Measurements from ENCODE around the gene TMEM42. TPM values are rescaled to one million over a fixed set of nuclear protein-coding genes. Genes with fewer than 3 reads are reported as not detected.
A peak's percentile ranks its signal among the peaks of the same experiment; 100 is the strongest.

Gene TMEM42
- total and polyA plus RNA-seq, 2 donors from 2014 or later, result 17.7 to 33.6 TPM

DNA sequence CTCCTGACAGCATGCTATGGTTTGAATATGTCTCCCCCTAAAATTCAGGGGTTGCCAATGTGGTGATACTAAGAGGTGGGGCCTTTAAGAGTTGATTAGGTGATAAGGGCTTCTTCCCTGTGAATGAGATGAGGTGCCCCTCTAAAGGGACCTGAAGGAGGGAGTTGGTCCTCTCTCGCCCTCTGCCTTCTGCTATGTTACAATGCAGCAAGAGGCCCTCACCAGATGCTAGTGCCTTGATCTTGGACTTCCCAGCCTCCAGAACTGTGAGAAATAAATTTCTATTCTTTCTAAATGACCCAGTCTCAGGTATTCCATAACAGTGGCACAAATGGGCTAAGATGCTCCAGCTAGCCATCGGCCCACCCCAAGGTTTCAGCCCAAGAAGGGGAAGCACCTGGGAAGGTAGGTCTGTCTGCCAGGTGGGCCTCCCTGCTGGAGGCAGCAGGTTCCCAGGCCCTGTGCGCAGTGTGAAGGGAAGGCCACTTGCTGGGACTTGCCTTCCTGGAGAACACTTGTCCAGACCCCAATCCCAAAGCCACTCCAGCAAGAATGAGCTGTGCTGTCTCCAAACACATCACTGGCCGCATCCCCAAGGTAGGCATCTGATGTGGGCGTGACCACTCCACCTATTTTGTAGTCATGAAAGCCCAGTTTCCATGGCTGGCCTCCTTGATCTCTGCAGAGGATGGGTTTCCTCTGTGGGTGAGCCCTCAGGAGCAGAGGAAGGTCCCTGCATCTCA lies 21.7 kb downstream of the TMEM42 start:
- no peak for FAIRE-seq
- no peak for DNase-seq
- Histone ChIP-seq H3K9me3 (ENCODE audit: control insufficient read depth in 2 of 3, insufficient read depth in 1 of 3, low read length in 3 of 3) (peaks cover 0 to 3% (median 0%) of the 10 kb centered on the region in 3 donors), H3K4me1 (ENCODE audit: control insufficient read depth in 2 of 3, insufficient read depth in 2 of 3, low read depth in 1 of 3, low read length in 3 of 3) (no peaks in the 10 kb centered on the region), H3K9ac (ENCODE audit: low read length in 3 of 3) (no peak overlapping the region), H3K27me3 (ENCODE audit: control insufficient read depth, insufficient read depth, low read length) (no peaks in the 10 kb centered on the region), H3K4me3 (ENCODE audit: low read length in 3 of 3) (no peak overlapping the region), H3K27ac (ENCODE audit: low read depth in 2 of 2, low read length in 2 of 2) (no peak overlapping the region), H3K36me3 (ENCODE audit: control insufficient read depth in 2 of 3, insufficient read depth in 3 of 3, low read length in 3 of 3) (no peaks in the 10 kb centered on the region)
- intact Hi-C loops (cut with DNase I), result no loop called here
- TF ChIP-seq CTCF (IDR thresholded peaks at IDR 0.05; ENCODE audit: borderline replicate concordance, extremely low read depth, insufficient read depth), result no peak

- FAIRE-seq, result no peak
- intact Hi-C loops (cut with DNase I), result no loop called here
- H3K9ac ChIP-seq (ENCODE audit: low read length in 3 of 3), result no peak overlapping the region
These were observed 22.3 kb downstream of the TMEM42 start for GRCh38 chr3:44883999-44884431.

GRCh38 chr3:44885618-44886017 lies 23.9 kb downstream of the TMEM42 start:
- H3K36me3 ChIP-seq (ENCODE audit: control insufficient read depth in 2 of 3, insufficient read depth in 3 of 3, low read length in 3 of 3), result no peaks in the 10 kb centered on the region
- H3K9me3 ChIP-seq (ENCODE audit: control insufficient read depth in 2 of 3, insufficient read depth in 1 of 3, low read length in 3 of 3), result peaks cover 0 to 3% (median 0%) of the 10 kb centered on the region in 3 donors
- no peak overlapping the region for H3K27ac ChIP-seq (ENCODE audit: low read depth in 2 of 2, low read length in 2 of 2)
- FAIRE-seq (no peak), DNase-seq (no peak)
- no peak for TF ChIP-seq CTCF (IDR thresholded peaks at IDR 0.05; ENCODE audit: borderline replicate concordance, extremely low read depth, insufficient read depth)
- no peak overlapping the region for H3K4me3 ChIP-seq (ENCODE audit: low read length in 3 of 3)
- H3K4me1 ChIP-seq (ENCODE audit: control insufficient read depth in 2 of 3, insufficient read depth in 2 of 3, low read depth in 1 of 3, low read length in 3 of 3), result no peaks in the 10 kb centered on the region
- H3K9ac ChIP-seq (ENCODE audit: low read length in 3 of 3), result no peak overlapping the region
- no peaks in the 10 kb centered on the region for H3K27me3 ChIP-seq (ENCODE audit: control insufficient read depth, insufficient read depth, low read length)
- intact Hi-C loops (cut with DNase I), result no loop called here

More at GRCh38 chr3:44883999-44884431, 22.3 kb downstream of the TMEM42 start:
- Histone ChIP-seq H3K9me3 (ENCODE audit: control insufficient read depth in 2 of 3, insufficient read depth in 1 of 3, low read length in 3 of 3) (peaks cover 0 to 3% (median 0%) of the 10 kb centered on the region in 3 donors), H3K36me3 (ENCODE audit: control insufficient read depth in 2 of 3, insufficient read depth in 3 of 3, low read length in 3 of 3) (no peaks in the 10 kb centered on the region), H3K27ac (ENCODE audit: low read depth in 2 of 2, low read length in 2 of 2) (no peak overlapping the region), H3K4me3 (ENCODE audit: low read length in 3 of 3) (no peak overlapping the region), H3K4me1 (ENCODE audit: control insufficient read depth in 2 of 3, insufficient read depth in 2 of 3, low read depth in 1 of 3, low read length in 3 of 3) (no peaks in the 10 kb centered on the region), H3K27me3 (ENCODE audit: control insufficient read depth, insufficient read depth, low read length) (no peaks in the 10 kb centered on the region)
- TF ChIP-seq CTCF (IDR thresholded peaks at IDR 0.05; ENCODE audit: borderline replicate concordance, extremely low read depth, insufficient read depth), result no peak
- peak in 1 of 5 donors; percentile 14 for DNase-seq

Measured in kidney (tissue), 14 donors.